ENCODE data around the gene FRMD4B. TPM values are rescaled to one million over a fixed set of nuclear protein-coding genes. Genes with fewer than 3 reads are reported as not detected.
A peak's percentile ranks its signal among the peaks of the same experiment; 100 is the strongest.

The FRMD4B gene
- total RNA-seq, 3 donors from 2014 or later: 26.0 to 29.4 (median 28.6) TPM

GRCh38 chr3:69300296-69300695 is 85.6 kb downstream of the FRMD4B start:
- Histone ChIP-seq H3K9me3 (no peaks in the 10 kb centered on the region), H3K36me3 (ENCODE audit: low read depth) (no peaks in the 10 kb centered on the region), H3K4me3 (no peak overlapping the region), H3K4me1 (ENCODE audit: low read depth) (no peaks in the 10 kb centered on the region)
- ATAC-seq: no peak
- no peak for TF ChIP-seq CTCF (IDR thresholded peaks at IDR 0.05)
- DNase-seq: no peak
- intact Hi-C loops (cut with DNase I, micrococcal nuclease): no loop called here

GRCh38 chr3:69299344-69299743 is 86.5 kb downstream of the FRMD4B start:
- no peaks in the 10 kb centered on the region for H3K4me1 ChIP-seq (ENCODE audit: low read depth)
- ATAC-seq: no peak
- H3K36me3 ChIP-seq (ENCODE audit: low read depth): no peaks in the 10 kb centered on the region
- TF ChIP-seq CTCF (IDR thresholded peaks at IDR 0.05): no peak
- no peaks in the 10 kb centered on the region for H3K9me3 ChIP-seq
- DNase-seq: no peak
- no peak overlapping the region for H3K4me3 ChIP-seq
- intact Hi-C loops (cut with DNase I, micrococcal nuclease): no loop called here

- Histone ChIP-seq H3K4me1 (ENCODE audit: low read depth) (no peaks in the 10 kb centered on the region), H3K9me3 (no peaks in the 10 kb centered on the region), H3K4me3 (no peak overlapping the region), H3K36me3 (ENCODE audit: low read depth) (no peaks in the 10 kb centered on the region)
- ATAC-seq (no peak), DNase-seq (no peak)
- intact Hi-C loops (cut with DNase I, micrococcal nuclease): no loop called here
- TF ChIP-seq CTCF (IDR thresholded peaks at IDR 0.05): no peak
These were observed 88.4 kb downstream of the FRMD4B start for GRCh38 chr3:69297501-69297900.

- ATAC-seq: no peak
- Histone ChIP-seq H3K4me3 (no peak overlapping the region), H3K36me3 (ENCODE audit: low read depth) (no peaks in the 10 kb centered on the region), H3K9me3 (no peaks in the 10 kb centered on the region), H3K4me1 (ENCODE audit: low read depth) (no peaks in the 10 kb centered on the region)
- intact Hi-C loops (cut with DNase I, micrococcal nuclease): no loop called here
- no peak for DNase-seq
- no peak for TF ChIP-seq CTCF (IDR thresholded peaks at IDR 0.05)
These were observed 88.9 kb downstream of the FRMD4B start for GRCh38 chr3:69296995-69297394.

GRCh38 chr3:69294014-69294766 is 91.7 kb downstream of the FRMD4B start:
- Histone ChIP-seq H3K4me3 (no peak overlapping the region), H3K36me3 (ENCODE audit: low read depth) (no peaks in the 10 kb centered on the region), H3K4me1 (ENCODE audit: low read depth) (no peaks in the 10 kb centered on the region), H3K9me3 (no peaks in the 10 kb centered on the region)
- no peak for TF ChIP-seq CTCF (IDR thresholded peaks at IDR 0.05)
- intact Hi-C loops (cut with DNase I, micrococcal nuclease): no loop called here
- ATAC-seq (peak; percentile 26), DNase-seq (no peak)

Data from mucosa of descending colon (tissue), 3 donors.